Measurements from ENCODE around the gene ZNRD2.

Gene ZNRD2

DNA sequence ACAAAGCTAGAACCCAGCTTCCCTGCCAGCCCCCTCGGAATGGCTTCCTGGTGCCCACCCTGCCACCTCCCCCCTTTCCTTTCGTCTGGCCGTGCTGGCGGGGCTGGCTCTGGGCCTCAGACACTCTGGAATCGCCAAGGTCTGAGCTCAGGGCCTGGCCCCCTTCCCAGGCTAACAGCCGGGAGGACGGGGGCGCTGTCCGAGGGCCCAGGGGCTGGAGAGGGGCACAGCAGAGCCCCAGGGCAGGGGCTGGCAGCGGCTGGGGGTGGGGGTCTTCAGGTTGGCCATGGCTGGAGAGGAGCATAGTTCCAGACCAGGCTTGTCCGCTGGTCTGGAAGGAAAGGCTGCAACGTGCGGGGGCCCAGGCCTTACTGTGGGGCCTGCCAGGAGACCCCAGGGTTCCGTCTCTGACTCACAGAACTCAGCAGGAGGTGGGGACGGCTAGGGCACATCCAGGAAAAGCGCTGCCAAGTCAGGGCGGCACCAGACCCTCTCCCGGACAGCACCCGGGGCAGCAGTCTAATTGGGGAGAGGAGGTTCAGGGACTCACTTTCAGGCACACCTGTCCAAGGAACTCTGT, 11.3 kb upstream of the ZNRD2 start:
- no peak overlapping the region for H3K4me3 ChIP-seq (ENCODE audit: low read depth, low read length)

DNA sequence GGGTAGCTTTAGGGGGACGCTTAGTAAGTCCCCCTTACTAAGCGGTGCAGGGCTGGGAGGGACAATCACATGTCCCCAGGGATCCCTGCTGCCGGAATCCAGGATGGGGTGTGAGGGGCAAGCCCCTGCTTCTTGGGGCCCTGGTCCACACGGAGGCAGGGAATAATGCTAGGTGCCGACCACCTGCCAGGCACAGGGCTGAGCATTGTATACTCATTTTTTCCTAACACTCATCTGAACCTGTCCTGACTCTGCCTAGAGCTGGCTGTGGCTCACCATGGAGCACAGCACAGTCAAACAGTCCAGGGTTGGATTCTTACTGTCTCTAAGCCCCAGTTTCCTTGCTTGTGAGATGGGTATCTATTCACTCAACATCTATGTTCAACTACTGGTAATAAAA, 10.7 kb upstream of the ZNRD2 start:
- TF ChIP-seq, protein P1, sequence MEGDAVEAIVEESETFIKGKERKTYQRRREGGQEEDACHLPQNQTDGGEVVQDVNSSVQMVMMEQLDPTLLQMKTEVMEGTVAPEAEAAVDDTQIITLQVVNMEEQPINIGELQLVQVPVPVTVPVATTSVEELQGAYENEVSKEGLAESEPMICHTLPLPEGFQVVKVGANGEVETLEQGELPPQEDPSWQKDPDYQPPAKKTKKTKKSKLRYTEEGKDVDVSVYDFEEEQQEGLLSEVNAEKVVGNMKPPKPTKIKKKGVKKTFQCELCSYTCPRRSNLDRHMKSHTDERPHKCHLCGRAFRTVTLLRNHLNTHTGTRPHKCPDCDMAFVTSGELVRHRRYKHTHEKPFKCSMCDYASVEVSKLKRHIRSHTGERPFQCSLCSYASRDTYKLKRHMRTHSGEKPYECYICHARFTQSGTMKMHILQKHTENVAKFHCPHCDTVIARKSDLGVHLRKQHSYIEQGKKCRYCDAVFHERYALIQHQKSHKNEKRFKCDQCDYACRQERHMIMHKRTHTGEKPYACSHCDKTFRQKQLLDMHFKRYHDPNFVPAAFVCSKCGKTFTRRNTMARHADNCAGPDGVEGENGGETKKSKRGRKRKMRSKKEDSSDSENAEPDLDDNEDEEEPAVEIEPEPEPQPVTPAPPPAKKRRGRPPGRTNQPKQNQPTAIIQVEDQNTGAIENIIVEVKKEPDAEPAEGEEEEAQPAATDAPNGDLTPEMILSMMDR (IDR thresholded peaks at IDR 0.05; ENCODE audit: borderline replicate concordance, insufficient read depth, low read depth, low read length) = no peak
- no peak overlapping the region for H3K4me3 ChIP-seq (ENCODE audit: low read depth, low read length)

More for the DNA sequence above, 11.3 kb upstream of the ZNRD2 start:
- TF ChIP-seq, protein P1 (IDR thresholded peaks at IDR 0.05; ENCODE audit: borderline replicate concordance, insufficient read depth, low read depth, low read length) = no peak

DNA sequence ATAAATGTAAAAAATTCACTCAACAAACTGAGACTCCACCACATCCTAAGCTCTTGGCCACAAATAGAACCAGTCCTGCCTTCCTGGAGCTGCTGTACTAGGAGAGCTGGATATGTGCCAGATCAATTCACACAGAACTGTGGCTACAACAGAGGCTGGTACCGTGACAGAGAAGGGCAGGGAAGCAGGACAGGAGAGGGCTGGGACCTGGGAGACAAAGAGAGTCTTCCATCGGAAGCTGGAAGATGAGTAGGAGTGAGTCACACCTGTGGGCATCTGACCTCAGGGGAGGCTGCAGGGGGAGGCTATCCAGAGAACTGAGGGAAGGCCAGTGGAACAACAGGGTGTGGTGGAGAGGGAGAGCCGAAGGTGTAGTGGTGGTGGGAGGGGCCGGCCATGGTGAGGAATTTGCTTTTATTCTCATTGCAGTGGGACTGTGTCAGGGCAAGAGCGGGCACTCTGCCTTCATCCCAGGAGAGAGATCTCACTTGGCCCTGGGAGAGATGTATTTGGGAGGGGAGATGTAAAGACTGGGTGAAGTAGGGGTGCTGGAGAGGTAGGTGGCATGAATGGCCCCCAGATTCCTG, 10.2 kb upstream of the ZNRD2 start:
- TF ChIP-seq, protein P1 (IDR thresholded peaks at IDR 0.05; ENCODE audit: borderline replicate concordance, insufficient read depth, low read depth, low read length) = no peak

DNA sequence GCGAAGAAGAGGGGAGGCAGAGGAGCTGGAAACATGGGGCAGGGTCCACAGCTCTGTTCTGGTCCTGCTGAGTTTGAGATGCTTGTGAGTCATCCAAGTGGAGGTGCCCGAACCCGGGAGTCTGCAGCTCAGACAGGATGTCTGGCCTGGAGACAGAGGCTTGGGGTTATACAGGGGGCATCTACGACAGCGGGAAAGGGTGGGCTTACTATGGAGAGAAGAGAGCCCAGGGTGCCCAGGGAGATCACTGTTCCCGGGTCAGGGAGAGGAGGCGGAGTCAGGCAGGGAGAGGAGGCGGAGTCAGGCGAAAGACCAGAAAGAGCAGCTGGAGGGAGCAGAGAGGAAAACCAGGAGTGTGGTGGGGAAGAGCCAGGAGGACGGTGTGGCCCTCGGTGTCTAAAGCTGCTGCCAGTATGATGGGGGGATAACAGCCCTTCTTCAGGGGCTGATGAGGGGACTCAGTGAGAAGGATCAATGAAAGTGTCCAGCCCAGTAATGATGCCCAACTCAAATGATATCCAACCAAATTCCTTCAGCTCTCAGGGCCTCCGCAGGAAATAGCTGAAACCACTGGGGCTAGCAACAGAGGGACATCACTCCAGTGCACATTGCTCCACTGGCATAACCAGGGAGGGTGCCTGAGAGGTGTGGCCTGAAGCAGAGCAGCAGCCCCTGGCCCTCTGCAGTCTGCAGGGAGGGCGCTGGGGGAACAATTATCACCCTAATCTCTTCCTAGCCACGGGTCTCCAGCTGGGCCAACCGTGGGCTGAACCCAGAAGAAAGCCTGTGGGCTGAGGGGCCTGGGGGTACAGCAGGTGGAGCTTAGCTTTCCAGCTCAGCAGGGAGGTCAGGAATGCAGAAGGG, 9.5 kb upstream of the ZNRD2 start:
- no peak overlapping the region for H3K4me3 ChIP-seq (ENCODE audit: low read depth, low read length)

More for the DNA sequence above, 10.2 kb upstream of the ZNRD2 start:
- no peak overlapping the region for H3K4me3 ChIP-seq (ENCODE audit: low read depth, low read length)

DNA sequence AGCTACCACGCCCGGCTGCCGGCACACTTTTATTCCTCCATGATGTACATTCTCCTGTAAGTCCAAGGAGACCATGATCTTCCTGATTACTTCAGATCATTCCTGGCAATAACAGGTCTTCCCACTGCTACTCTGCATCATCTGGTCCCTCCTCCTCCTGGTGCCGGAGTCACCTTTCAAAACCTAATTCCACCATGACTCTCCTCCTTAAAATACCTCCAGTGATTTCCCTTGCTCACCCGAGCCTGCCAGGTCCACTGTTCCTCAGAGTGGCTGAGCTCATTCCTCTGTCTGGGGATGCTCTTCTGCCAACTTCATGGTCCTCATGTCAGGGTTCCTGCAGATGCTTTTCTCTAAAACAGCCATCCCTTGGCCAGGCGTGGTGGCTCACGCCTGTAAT, 8.3 kb upstream of the ZNRD2 start:
- TF ChIP-seq, protein P1 (IDR thresholded peaks at IDR 0.05; ENCODE audit: borderline replicate concordance, insufficient read depth, low read depth, low read length) = no peak
- no peak overlapping the region for H3K4me3 ChIP-seq (ENCODE audit: low read depth, low read length)

More for the DNA sequence above, 9.5 kb upstream of the ZNRD2 start:
- TF ChIP-seq, protein P1 (IDR thresholded peaks at IDR 0.05; ENCODE audit: borderline replicate concordance, insufficient read depth, low read depth, low read length) = no peak

DNA sequence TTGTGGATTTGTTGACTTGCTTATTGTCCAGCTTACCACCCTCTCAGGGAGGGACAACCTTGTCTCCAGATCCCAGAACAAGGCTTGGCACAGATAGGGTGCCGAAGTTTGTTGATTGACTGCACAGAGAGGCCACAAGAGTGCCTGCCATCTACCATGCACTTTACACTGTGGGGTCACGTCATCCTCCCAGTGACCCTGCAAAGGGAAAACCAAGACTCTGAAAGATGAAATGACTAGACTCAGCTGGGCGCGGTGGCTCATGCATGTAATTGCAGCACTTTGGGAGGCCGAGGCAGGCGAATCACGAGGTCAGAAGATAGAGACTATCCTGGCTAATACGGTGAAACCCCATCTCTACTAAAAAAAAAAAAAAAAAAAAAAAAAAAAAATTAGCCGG, 7.5 kb upstream of the ZNRD2 start:
- TF ChIP-seq, protein P1 (IDR thresholded peaks at IDR 0.05; ENCODE audit: borderline replicate concordance, insufficient read depth, low read depth, low read length) = no peak
- no peak overlapping the region for H3K4me3 ChIP-seq (ENCODE audit: low read depth, low read length)
